Astrocyte of the spinal cord (primary cell): Measurements from ENCODE around the gene DCST2.

Source experiments
- DNase-seq: peaks from one replicate; pipeline ENCODE4 v3.0.0; 2011; ENCODE audit warnings: low read depth, low spot score
- H3K4me3 ChIP-seq: 2 replicates; pipeline ENCODE4 v1.5.1; 2011; ENCODE audit warnings: low read depth, mild to moderate bottlenecking, low read length, moderate library complexity
- in situ Hi-C: cut with HindIII; loops from 2 replicates; pipeline ENCODE4 v1.10.0; 2017; ENCODE audit warnings: low sequenced_read_pairs
- TF ChIP-seq, protein P1 (sequence below): IDR thresholded peaks from 2 replicates; pipeline ENCODE4 v1.5.1; 2012; ENCODE audit warnings: low read depth, mild to moderate bottlenecking, low read length, inconsistent platforms

The DCST2 gene

DNA sequence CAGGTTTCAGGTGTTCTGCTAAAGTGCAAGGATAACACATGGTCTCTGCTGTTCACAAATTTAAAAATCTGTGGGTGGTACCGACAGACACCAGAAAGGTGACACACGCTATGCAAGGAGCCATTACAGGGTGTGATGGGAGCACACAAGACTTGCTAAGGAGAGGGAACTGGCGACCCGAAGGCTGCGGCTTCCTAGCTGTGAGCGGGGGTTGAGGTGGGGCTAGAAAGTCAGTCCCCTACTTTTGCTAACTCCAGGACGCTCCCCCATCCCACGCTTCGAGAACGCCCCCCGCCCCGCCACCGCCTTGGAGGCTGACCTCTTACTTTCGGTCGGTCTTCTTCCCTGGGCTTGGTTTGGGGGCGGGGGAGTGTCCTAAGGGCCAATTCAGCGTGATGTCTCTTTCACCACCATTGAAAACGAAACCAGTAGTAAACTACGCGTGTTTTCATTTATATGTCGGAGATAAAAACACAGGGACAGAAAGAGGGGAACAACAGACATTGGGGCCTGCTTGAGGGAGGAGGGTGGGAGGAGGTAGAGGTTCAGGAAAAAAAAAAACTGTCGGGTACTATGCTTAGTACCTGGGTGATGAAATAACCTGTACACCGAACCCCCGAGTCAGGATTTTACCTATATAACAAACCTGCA, 58.0 kb downstream of the DCST2 start:
- in situ Hi-C loops: no loop called here

DNA sequence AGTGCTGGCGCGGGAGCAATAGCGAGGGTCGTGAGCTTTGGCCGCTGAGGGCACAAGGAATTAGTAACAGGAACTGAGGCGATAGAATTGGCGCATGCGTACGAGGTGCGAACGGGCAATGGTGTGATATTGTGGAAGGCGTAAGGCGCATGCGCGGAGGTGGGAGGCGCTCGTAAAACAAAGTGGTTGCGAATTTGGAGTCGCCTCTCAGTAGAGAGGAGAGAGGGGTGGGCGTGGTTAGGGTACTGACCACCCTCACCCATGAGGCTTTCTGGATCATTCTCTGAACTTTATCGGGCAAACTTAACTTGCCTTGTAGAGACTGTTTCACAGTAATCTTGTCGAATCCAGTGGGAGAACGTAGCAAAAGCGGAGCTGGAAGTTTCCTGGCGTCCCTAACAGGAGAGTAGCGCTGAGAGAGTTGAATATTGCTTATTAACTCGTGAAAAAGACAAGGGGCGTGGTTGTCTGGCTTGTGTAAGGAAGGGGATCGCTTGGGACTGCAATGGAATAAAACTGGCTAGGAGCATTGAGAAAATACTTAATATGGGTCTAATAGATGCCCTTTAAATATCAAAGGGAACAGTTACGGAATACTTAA, 58.7 kb downstream of the DCST2 start:
- TF ChIP-seq, protein P1, sequence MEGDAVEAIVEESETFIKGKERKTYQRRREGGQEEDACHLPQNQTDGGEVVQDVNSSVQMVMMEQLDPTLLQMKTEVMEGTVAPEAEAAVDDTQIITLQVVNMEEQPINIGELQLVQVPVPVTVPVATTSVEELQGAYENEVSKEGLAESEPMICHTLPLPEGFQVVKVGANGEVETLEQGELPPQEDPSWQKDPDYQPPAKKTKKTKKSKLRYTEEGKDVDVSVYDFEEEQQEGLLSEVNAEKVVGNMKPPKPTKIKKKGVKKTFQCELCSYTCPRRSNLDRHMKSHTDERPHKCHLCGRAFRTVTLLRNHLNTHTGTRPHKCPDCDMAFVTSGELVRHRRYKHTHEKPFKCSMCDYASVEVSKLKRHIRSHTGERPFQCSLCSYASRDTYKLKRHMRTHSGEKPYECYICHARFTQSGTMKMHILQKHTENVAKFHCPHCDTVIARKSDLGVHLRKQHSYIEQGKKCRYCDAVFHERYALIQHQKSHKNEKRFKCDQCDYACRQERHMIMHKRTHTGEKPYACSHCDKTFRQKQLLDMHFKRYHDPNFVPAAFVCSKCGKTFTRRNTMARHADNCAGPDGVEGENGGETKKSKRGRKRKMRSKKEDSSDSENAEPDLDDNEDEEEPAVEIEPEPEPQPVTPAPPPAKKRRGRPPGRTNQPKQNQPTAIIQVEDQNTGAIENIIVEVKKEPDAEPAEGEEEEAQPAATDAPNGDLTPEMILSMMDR: no peak
- peak; percentile 96 for DNase-seq
- in situ Hi-C loops: no loop called here
- H3K4me3 ChIP-seq: peak overlapping the region; percentile 71

More for the DNA sequence above, 58.0 kb downstream of the DCST2 start:
- DNase-seq: peak; percentile 61
- peak overlapping the region; percentile 71 for H3K4me3 ChIP-seq
- TF ChIP-seq, protein P1: no peak

DNA sequence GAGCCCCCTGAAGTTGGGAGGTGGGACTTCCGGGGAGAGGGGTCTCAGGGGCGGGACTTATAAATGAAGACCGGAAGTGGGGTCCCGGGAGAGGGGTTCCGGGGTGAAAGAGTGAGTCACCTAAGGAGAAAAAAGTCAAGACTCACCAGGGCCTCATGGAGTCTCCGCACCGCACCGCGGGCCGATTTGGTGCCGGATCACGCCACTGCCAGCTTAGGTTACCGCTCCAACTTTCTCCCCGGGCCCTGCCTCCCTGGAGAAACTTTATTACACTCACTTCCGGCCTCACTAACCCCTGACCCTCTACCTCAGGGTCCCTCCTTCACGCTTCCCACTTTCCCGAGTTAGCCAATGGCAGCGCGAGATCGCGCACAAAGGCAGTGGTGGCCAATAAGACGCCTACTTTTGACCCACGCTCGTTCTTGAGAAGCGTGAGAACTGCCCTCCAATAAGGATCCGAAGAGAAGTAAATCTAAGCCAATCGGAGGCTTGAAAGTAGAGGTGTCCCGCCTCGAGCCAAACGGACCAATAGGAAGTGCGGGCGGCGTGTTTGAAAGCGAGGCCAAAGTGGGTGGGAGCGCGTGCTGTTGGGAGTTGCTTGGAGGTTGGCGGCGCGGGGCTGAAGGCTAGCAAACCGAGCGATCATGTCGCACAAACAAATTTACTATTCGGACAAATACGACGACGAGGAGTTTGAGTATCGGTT, 59.3 kb downstream of the DCST2 start, which contains the start of gene CKS1B:
CKS1B (plus strand) TSS at position 580 of the 706 bp plus-strand sequence; CDS start at position 645, 65 bp downstream.
- TF ChIP-seq, protein P1: no peak
- peak within 1 kb of the TSS; percentile 71 for H3K4me3 ChIP-seq
- in situ Hi-C loops: no loop called here
- DNase-seq: peak; percentile 100

DNA sequence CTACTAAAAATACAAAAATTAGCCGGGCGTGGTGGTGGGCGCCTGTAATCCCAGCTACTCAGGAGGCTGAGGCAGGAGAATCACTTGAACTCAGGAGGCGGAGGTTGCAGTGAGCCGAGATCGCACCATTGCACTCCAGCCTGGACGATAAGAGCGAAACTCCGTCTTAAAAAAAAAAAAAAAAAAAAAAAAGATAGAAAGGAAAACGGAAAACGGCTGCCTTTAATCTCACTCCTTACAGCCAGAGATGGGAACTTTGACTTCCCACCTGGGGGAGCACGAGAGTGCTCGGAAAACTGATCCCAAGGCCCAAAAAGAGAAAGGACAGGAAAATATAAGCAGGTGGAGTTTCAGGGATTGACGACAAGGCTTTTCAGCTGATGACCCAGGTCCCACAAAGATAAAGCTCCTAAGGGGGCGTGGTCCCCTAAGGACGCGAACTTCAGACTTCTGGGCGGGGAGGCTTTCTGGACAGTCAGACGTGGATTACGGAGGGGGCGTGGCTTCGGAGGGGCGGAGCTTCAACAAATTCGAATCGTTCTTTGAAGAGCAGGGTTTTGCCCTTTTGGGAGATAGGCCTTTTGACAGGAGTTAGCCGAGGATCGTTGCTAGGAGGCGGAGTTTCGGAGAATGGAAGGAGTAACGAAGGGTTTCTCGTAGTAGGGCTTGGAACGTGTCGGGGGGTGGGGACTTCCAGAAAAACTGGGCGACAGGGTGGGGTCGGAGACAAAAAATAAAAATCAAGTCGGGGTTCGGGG, 60.1 kb downstream of the DCST2 start:
- peak overlapping the region; percentile 71 for H3K4me3 ChIP-seq
- in situ Hi-C loops: no loop called here
- DNase-seq: peak; percentile 98
- TF ChIP-seq, protein P1: peak; percentile 10

DNA sequence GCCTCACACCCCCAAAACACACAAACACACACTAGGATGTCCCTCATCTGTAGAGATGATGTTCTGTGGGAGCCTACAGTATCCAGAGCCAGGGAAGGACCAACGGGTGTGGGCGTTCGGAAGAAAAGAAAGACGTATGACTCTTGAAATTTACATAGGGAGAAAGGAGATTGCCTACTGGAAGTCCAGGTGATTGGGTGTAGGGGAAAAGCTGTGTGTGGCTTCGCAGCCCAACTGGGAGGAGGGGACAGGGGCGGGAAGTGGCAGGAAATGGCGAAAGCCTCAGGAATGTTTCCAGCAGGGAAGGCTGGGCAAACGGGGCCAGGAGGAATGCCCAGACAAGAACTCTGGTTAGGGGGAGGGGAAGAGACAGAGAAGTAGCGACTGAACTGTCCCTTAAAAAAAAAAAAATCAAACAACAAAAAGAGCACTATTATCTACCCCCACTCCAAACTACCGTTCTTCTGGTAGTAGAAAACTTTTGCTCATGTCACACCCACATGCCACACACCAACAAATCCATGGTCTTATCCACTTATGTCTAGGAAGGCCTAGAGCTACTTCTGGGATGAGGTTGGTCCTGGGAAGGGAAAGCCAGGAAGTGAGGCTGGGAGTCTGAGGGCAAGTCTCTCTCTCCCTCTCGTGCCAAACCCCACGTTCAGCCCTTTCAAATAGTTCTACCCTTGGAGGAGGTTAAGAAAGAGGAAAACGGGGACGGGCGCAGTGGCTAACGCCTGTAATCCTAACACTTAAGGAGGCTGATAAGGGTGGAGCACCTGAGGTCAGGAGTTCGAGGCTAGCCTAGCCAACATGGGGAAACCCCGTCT, 60.9 kb downstream of the DCST2 start:
- in situ Hi-C loops: no loop called here
- peak overlapping the region; percentile 71 for H3K4me3 ChIP-seq

More for the DNA sequence above, 60.9 kb downstream of the DCST2 start:
- peak; percentile 97 for DNase-seq
- TF ChIP-seq, protein P1: no peak
